HG02798 (cell line): ENCODE measurements around the gene CAMTA1.

ENCODE experiments used
- ATAC-seq: cut with Tn5 transposase; IDR thresholded peaks from one replicate; pipeline ENCODE4 v1.9.1; 2021; ENCODE audit warnings: mild to moderate bottlenecking; ENCODE audit not compliant: unreplicated experiment, poor library complexity

Gene CAMTA1

GRCh38 chr1:7501723-7502603, 716.7 kb downstream of the CAMTA1 start:
- no peak for ATAC-seq

DNA sequence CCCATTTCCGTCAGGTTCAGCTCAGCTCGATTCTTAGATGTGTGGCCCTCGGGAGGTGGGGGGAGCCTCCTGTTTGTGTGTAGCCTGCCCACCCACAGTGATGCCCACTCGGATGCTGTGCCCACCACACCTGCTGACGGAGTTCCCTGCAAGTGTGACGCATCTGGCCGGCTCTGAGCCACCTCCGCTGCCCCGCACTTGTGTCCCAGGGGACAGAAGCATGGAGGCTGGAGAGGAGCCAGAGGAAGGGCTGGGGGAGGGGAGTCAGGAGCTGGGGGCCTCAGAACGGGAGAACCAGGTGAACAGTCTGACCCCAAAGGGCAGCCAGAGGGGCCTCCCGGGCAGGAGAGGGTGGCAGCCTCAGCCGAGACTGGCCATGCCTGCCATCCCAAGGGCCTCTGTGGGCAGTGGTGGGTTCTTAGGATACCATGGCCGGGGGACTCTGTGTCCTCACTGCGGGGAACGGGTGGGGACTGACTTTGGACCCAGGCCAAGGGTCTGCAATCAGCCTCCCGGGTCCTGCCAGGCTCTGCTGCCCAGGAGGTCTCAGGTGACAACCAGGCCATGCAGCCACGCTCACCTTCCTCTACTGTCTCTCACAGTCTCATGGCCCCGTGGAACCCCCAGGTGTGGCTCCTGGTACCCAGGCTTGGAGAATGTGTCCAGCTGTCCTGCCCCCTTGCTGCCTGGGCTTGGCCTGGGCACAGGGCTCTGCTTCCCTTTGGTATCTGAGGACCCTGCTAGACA, 718.6 kb downstream of the CAMTA1 start:
- ATAC-seq = no peak

GRCh38 chr1:7504438-7504720, 719.1 kb downstream of the CAMTA1 start:
- ATAC-seq = no peak

- no peak for ATAC-seq
Observed at GRCh38 chr1:7505094-7505770, 720.0 kb downstream of the CAMTA1 start.

- no peak for ATAC-seq
Observed at GRCh38 chr1:7505771-7506453, 720.7 kb downstream of the CAMTA1 start.

- no peak for ATAC-seq
Observed at GRCh38 chr1:7506454-7507284, 721.4 kb downstream of the CAMTA1 start.

GRCh38 chr1:7507285-7508019, 722.2 kb downstream of the CAMTA1 start:
- no peak for ATAC-seq

GRCh38 chr1:7508052-7508933, 723.0 kb downstream of the CAMTA1 start:
- no peak for ATAC-seq

GRCh38 chr1:7508934-7509519, 723.8 kb downstream of the CAMTA1 start:
- no peak for ATAC-seq

DNA sequence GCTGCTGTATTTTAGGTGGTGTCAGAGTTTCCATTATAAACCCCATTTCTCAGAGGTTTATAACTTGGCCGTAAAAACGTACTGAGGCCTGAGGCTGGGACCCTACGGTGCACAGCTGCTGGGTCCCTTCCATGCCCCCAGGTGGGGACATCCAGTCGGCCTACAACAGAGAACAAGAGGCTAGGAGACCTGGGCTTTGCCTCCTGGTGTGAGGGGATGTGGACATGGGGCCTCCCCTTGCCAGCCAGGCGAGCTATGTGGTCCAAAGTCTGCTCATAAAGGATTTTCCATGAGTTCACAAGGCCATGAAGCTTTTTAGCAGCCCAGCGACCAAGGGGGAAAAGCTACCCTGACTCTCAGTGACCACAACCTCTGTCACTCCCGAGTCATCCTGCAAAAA, 724.3 kb downstream of the CAMTA1 start:
- no peak for ATAC-seq

GRCh38 chr1:7510389-7510931, 725.2 kb downstream of the CAMTA1 start:
- no peak for ATAC-seq

GRCh38 chr1:7511381-7511780, 726.1 kb downstream of the CAMTA1 start:
- no peak for ATAC-seq

- ATAC-seq = no peak
Observed at GRCh38 chr1:7513081-7513480, 727.8 kb downstream of the CAMTA1 start.

DNA sequence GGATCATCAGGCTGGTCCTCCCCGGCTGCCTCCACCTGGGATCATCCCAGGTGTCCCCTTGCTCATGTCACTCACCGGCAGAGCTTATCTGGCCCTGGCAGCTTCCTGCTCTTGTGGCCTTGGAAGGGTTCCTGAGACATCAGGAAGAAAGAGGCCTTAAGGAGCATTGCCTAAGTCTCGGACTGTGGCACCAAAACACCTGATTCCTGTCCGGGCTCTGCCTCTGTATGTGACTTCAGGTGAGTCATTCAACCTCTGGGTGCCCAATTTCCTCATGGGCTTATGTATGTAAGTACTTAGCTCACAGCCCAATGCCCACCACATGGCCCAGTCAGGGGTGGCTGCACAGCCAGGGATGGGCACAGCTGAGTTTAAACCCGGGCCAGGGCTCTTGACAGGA, 729.9 kb downstream of the CAMTA1 start:
- ATAC-seq = no peak

DNA sequence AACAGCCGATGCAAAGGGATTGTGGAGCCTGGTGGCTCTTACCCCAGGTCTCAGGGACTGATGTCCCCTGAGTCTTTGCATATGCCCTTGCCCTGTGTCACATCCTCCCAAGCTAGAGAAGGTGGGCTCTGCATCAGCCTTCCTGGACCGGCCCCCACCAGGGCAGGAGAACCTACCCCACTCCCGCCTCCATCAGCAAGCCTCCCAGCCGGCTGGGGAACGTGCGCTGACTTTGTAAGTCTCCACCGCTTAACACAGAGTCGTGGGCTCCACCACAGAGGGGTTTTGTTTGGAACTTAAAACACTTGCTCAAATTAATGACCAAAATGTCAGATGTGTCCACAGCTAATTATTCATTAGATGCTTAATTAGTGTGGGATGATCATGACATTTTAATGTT, 730.6 kb downstream of the CAMTA1 start:
- no peak for ATAC-seq

GRCh38 chr1:7516341-7516740, 731.1 kb downstream of the CAMTA1 start:
- ATAC-seq = no peak

DNA sequence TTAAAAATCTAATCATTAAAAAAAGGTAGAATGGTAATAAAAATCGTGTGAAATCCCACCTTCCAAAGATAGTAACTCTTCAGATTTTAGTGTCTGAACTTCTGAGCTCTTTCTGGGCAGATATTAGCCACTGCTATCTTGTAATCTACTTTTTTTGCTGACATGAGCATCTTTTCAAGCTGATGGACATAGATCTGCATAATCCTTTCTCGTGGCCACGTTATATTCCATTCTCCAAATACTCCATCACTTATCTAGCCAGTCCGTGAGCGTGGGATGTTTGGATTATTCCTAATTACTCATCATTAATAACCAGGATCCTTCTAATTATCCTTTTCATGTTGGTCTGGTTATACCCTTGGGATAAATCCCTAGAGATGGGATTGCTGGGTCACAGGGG, 731.7 kb downstream of the CAMTA1 start:
- ATAC-seq = no peak
